ENCODE data around the gene KDELR1.

The KDELR1 gene

DNA sequence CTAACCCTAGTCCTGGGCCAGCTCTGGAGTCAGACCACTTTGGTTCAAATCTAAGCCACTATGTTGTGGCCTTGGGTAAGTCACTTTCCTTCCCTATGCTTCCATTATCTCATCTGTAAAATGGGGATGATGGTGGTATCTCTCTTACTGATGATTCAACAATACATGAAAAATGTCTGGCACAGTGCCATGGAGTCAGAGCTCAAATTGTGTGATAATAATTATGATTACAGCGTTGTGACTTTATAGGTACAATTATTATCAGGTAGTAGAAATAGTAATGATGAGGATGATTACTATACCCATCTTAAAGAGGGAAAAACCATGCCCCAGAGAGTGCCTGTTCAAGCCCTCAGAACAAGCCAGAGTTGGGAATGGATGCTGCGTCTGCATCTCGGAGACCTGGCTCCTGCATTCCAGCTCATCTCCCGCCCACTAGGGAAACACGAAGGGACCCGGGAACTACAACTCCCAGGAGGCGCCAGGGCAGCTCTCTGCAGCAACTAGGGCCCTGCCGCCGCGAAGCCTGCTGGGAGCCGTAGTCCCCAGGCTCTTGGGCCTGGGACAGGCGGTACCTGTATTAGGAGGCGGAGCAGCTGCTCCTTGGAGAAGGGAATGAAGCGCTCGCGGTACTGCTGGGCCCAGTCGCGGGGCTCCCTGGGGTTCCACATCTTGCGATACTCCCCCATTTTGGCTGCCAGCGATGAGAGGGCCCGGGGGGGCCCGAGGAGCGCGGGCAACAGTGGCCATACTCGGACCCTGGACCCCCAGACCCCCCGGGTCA is 28.4 kb downstream of the KDELR1 start:
- Histone ChIP-seq H3K27ac (ENCODE audit: low read depth, low read length) (peak overlapping the region; percentile 95), H3K36me3 (ENCODE audit: control insufficient read depth in 1 of 2, insufficient read depth in 2 of 2, low read length in 2 of 2) (no peaks in the 10 kb centered on the region), H3K9ac (ENCODE audit: low read depth in 1 of 2, low read length in 2 of 2) (peak overlapping the region; percentile 90 to 95), H3K4me3 (ENCODE audit: low read depth in 1 of 2, low read length in 2 of 2) (peak overlapping the region; percentile 74 to 85), H3K27me3 (ENCODE audit: control insufficient read depth in 1 of 2, insufficient read depth in 2 of 2, low read length in 2 of 2) (no peaks in the 10 kb centered on the region), H3K9me3 (ENCODE audit: control insufficient read depth in 1 of 2, low read length in 2 of 2) (no peaks in the 10 kb centered on the region), H3K4me1 (ENCODE audit: control insufficient read depth in 1 of 2, insufficient read depth in 2 of 2, low read length in 2 of 2) (peaks cover 13 to 20% of the 10 kb centered on the region in 2 donors)

DNA sequence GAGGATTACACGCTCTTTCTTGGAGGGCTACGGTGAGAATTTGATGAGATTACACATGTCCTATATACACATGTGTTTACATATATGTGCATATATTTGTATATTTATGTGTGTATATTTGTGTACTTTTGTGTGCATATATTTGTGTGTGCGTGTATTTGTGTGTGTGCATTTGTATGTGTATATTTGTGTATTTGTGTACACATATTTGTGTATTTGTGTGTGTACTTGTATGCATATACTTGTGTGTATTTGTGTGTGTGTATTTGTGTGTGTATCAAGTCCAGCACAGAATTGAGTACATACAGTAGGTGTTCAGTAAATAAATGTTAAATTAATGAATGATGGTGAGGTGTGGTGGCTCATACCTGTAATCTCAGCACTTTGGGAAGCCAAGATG is 29.4 kb downstream of the KDELR1 start:
- H3K4me3 ChIP-seq (ENCODE audit: low read depth in 1 of 2, low read length in 2 of 2) = no peak overlapping the region
- H3K27me3 ChIP-seq (ENCODE audit: control insufficient read depth in 1 of 2, insufficient read depth in 2 of 2, low read length in 2 of 2) = no peaks in the 10 kb centered on the region
- H3K4me1 ChIP-seq (ENCODE audit: control insufficient read depth in 1 of 2, insufficient read depth in 2 of 2, low read length in 2 of 2) = peaks cover 7 to 12% of the 10 kb centered on the region in 2 donors
- no peak overlapping the region for H3K27ac ChIP-seq (ENCODE audit: low read depth, low read length)
- no peak overlapping the region for H3K9ac ChIP-seq (ENCODE audit: low read depth in 1 of 2, low read length in 2 of 2)
- no peaks in the 10 kb centered on the region for H3K36me3 ChIP-seq (ENCODE audit: control insufficient read depth in 1 of 2, insufficient read depth in 2 of 2, low read length in 2 of 2)
- H3K9me3 ChIP-seq (ENCODE audit: control insufficient read depth in 1 of 2, low read length in 2 of 2) = no peaks in the 10 kb centered on the region

DNA sequence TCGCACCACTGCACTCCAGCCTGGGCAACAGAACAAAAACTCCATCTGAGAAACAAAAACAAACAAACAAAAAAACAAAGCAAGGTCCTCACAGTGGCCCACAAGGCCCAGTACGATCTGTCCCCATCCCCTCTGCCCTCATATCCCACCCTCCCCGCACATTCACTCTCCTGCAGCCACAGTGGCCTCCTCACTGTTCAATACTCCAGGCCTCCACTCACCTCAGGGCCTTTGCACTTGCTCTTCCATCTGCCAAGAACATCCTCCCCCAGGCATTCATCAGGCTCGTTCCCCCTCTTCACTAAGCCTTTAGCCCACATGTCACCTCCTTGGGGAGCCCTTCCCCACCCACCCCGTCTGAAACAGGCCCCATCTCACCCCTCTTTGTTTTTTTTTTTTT is 32.2 kb downstream of the KDELR1 start:
- no peak overlapping the region for H3K27ac ChIP-seq (ENCODE audit: low read depth, low read length)
- peaks cover 0 to 5% of the 10 kb centered on the region in 2 donors for H3K4me1 ChIP-seq (ENCODE audit: control insufficient read depth in 1 of 2, insufficient read depth in 2 of 2, low read length in 2 of 2)
- no peak overlapping the region for H3K4me3 ChIP-seq (ENCODE audit: low read depth in 1 of 2, low read length in 2 of 2)
- H3K9ac ChIP-seq (ENCODE audit: low read depth in 1 of 2, low read length in 2 of 2) = no peak overlapping the region
- no peaks in the 10 kb centered on the region for H3K36me3 ChIP-seq (ENCODE audit: control insufficient read depth in 1 of 2, insufficient read depth in 2 of 2, low read length in 2 of 2)
- no peaks in the 10 kb centered on the region for H3K27me3 ChIP-seq (ENCODE audit: control insufficient read depth in 1 of 2, insufficient read depth in 2 of 2, low read length in 2 of 2)
- no peaks in the 10 kb centered on the region for H3K9me3 ChIP-seq (ENCODE audit: control insufficient read depth in 1 of 2, low read length in 2 of 2)

- Histone ChIP-seq H3K4me3 (ENCODE audit: low read depth in 1 of 2, low read length in 2 of 2) (no peak overlapping the region), H3K36me3 (ENCODE audit: control insufficient read depth in 1 of 2, insufficient read depth in 2 of 2, low read length in 2 of 2) (no peaks in the 10 kb centered on the region), H3K9ac (ENCODE audit: low read depth in 1 of 2, low read length in 2 of 2) (no peak overlapping the region), H3K27ac (ENCODE audit: low read depth, low read length) (no peak overlapping the region), H3K27me3 (ENCODE audit: control insufficient read depth in 1 of 2, insufficient read depth in 2 of 2, low read length in 2 of 2) (no peaks in the 10 kb centered on the region), H3K9me3 (ENCODE audit: control insufficient read depth in 1 of 2, low read length in 2 of 2) (no peaks in the 10 kb centered on the region), H3K4me1 (ENCODE audit: control insufficient read depth in 1 of 2, insufficient read depth in 2 of 2, low read length in 2 of 2) (no peaks in the 10 kb centered on the region)
Observed at GRCh38 chr19:48355365-48355954, 35.9 kb downstream of the KDELR1 start.

GRCh38 chr19:48354332-48354992 is 36.9 kb downstream of the KDELR1 start:
- Histone ChIP-seq H3K4me1 (ENCODE audit: control insufficient read depth in 1 of 2, insufficient read depth in 2 of 2, low read length in 2 of 2) (no peaks in the 10 kb centered on the region), H3K27ac (ENCODE audit: low read depth, low read length) (no peak overlapping the region), H3K9me3 (ENCODE audit: control insufficient read depth in 1 of 2, low read length in 2 of 2) (no peaks in the 10 kb centered on the region), H3K4me3 (ENCODE audit: low read depth in 1 of 2, low read length in 2 of 2) (no peak overlapping the region), H3K36me3 (ENCODE audit: control insufficient read depth in 1 of 2, insufficient read depth in 2 of 2, low read length in 2 of 2) (no peaks in the 10 kb centered on the region), H3K27me3 (ENCODE audit: control insufficient read depth in 1 of 2, insufficient read depth in 2 of 2, low read length in 2 of 2) (no peaks in the 10 kb centered on the region), H3K9ac (ENCODE audit: low read depth in 1 of 2, low read length in 2 of 2) (no peak overlapping the region)

DNA sequence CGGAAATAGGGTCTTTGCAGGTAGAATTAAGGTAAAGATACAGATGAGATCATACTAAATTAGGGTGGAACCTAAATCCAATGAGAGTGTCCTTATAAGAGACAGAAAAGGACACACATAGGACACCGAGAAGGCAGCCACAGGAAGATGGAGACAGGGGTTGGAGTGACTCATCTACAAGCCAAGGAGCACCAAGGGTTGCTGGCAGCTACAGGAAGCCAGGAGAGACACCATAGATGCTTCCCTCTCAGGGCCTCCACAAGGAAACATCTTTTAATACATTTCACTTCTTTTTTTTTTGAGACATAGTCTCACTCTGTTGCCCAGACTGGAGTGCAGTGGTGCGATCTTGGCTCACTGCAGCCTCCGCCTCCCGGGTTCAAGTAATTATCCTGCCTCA is 37.7 kb downstream of the KDELR1 start:
- H3K27me3 ChIP-seq (ENCODE audit: control insufficient read depth in 1 of 2, insufficient read depth in 2 of 2, low read length in 2 of 2) = no peaks in the 10 kb centered on the region
- no peaks in the 10 kb centered on the region for H3K4me1 ChIP-seq (ENCODE audit: control insufficient read depth in 1 of 2, insufficient read depth in 2 of 2, low read length in 2 of 2)
- no peak overlapping the region for H3K27ac ChIP-seq (ENCODE audit: low read depth, low read length)
- H3K4me3 ChIP-seq (ENCODE audit: low read depth in 1 of 2, low read length in 2 of 2) = no peak overlapping the region
- H3K36me3 ChIP-seq (ENCODE audit: control insufficient read depth in 1 of 2, insufficient read depth in 2 of 2, low read length in 2 of 2) = no peaks in the 10 kb centered on the region
- H3K9ac ChIP-seq (ENCODE audit: low read depth in 1 of 2, low read length in 2 of 2) = no peak overlapping the region
- no peaks in the 10 kb centered on the region for H3K9me3 ChIP-seq (ENCODE audit: control insufficient read depth in 1 of 2, low read length in 2 of 2)

DNA sequence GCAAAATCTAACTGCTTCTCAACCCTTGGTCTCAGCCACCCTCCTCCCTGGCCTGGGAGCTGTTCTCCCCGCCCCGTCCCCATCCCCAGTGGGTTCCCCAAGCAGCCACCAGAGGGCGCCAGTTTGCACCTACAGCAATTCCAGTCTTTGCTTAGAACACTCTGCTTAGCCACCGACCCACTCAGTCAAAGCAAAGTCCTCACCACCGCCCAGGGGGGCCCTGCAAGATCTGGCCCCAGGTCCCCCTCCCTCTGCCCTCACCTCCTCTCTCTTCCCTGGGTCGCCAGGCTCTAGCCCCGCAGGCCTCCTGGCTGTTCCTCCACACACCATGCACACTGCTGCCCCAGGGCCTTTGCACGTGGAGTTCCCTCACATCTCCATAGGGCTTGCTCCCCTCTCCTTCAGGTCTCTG is 40.0 kb downstream of the KDELR1 start:
- no peaks in the 10 kb centered on the region for H3K4me1 ChIP-seq (ENCODE audit: control insufficient read depth in 1 of 2, insufficient read depth in 2 of 2, low read length in 2 of 2)
- no peak overlapping the region for H3K9ac ChIP-seq (ENCODE audit: low read depth in 1 of 2, low read length in 2 of 2)
- H3K27ac ChIP-seq (ENCODE audit: low read depth, low read length) = no peak overlapping the region
- H3K36me3 ChIP-seq (ENCODE audit: control insufficient read depth in 1 of 2, insufficient read depth in 2 of 2, low read length in 2 of 2) = no peaks in the 10 kb centered on the region
- no peaks in the 10 kb centered on the region for H3K9me3 ChIP-seq (ENCODE audit: control insufficient read depth in 1 of 2, low read length in 2 of 2)
- H3K27me3 ChIP-seq (ENCODE audit: control insufficient read depth in 1 of 2, insufficient read depth in 2 of 2, low read length in 2 of 2) = no peaks in the 10 kb centered on the region
- H3K4me3 ChIP-seq (ENCODE audit: low read depth in 1 of 2, low read length in 2 of 2) = no peak overlapping the region

- Histone ChIP-seq H3K9me3 (ENCODE audit: control insufficient read depth in 1 of 2, low read length in 2 of 2) (no peaks in the 10 kb centered on the region), H3K27ac (ENCODE audit: low read depth, low read length) (no peak overlapping the region), H3K27me3 (ENCODE audit: control insufficient read depth in 1 of 2, insufficient read depth in 2 of 2, low read length in 2 of 2) (no peaks in the 10 kb centered on the region), H3K9ac (ENCODE audit: low read depth in 1 of 2, low read length in 2 of 2) (no peak overlapping the region), H3K4me3 (ENCODE audit: low read depth in 1 of 2, low read length in 2 of 2) (no peak overlapping the region), H3K4me1 (ENCODE audit: control insufficient read depth in 1 of 2, insufficient read depth in 2 of 2, low read length in 2 of 2) (no peaks in the 10 kb centered on the region), H3K36me3 (ENCODE audit: control insufficient read depth in 1 of 2, insufficient read depth in 2 of 2, low read length in 2 of 2) (no peaks in the 10 kb centered on the region)
Observed at GRCh38 chr19:48350856-48351255, 40.5 kb downstream of the KDELR1 start.

GRCh38 chr19:48348737-48349136 is 42.6 kb downstream of the KDELR1 start:
- no peak overlapping the region for H3K9ac ChIP-seq (ENCODE audit: low read depth in 1 of 2, low read length in 2 of 2)
- no peaks in the 10 kb centered on the region for H3K27me3 ChIP-seq (ENCODE audit: control insufficient read depth in 1 of 2, insufficient read depth in 2 of 2, low read length in 2 of 2)
- H3K9me3 ChIP-seq (ENCODE audit: control insufficient read depth in 1 of 2, low read length in 2 of 2) = no peaks in the 10 kb centered on the region
- H3K4me1 ChIP-seq (ENCODE audit: control insufficient read depth in 1 of 2, insufficient read depth in 2 of 2, low read length in 2 of 2) = no peaks in the 10 kb centered on the region
- no peak overlapping the region for H3K4me3 ChIP-seq (ENCODE audit: low read depth in 1 of 2, low read length in 2 of 2)
- H3K27ac ChIP-seq (ENCODE audit: low read depth, low read length) = no peak overlapping the region
- H3K36me3 ChIP-seq (ENCODE audit: control insufficient read depth in 1 of 2, insufficient read depth in 2 of 2, low read length in 2 of 2) = no peaks in the 10 kb centered on the region

GRCh38 chr19:48348045-48348444 is 43.3 kb downstream of the KDELR1 start:
- Histone ChIP-seq H3K36me3 (ENCODE audit: control insufficient read depth in 1 of 2, insufficient read depth in 2 of 2, low read length in 2 of 2) (peaks cover 0 to 2% of the 10 kb centered on the region in 2 donors), H3K4me3 (ENCODE audit: low read depth in 1 of 2, low read length in 2 of 2) (no peak overlapping the region), H3K9ac (ENCODE audit: low read depth in 1 of 2, low read length in 2 of 2) (no peak overlapping the region), H3K27ac (ENCODE audit: low read depth, low read length) (no peak overlapping the region), H3K27me3 (ENCODE audit: control insufficient read depth in 1 of 2, insufficient read depth in 2 of 2, low read length in 2 of 2) (no peaks in the 10 kb centered on the region), H3K4me1 (ENCODE audit: control insufficient read depth in 1 of 2, insufficient read depth in 2 of 2, low read length in 2 of 2) (no peaks in the 10 kb centered on the region), H3K9me3 (ENCODE audit: control insufficient read depth in 1 of 2, low read length in 2 of 2) (no peaks in the 10 kb centered on the region)
